ENCODE measurements around the gene GNAI3.

GRCh38 chr1:109628540-109629321, 80.3 kb downstream of the GNAI3 start:
- TF ChIP-seq POLR2A (IDR thresholded peaks at IDR 0.05) = no peak
- no peak for TF ChIP-seq CTCF (IDR thresholded peaks at IDR 0.05)
